Measurements from ENCODE around the gene PLGLB1. TPM values are rescaled to one million over a fixed set of nuclear protein-coding genes. Genes with fewer than 3 reads are reported as not detected.
"Not testable (repeated sequence)": the region's sequence is repeated elsewhere in the genome, so short reads cannot be mapped to it uniquely, and the experiment has no call there.

The PLGLB1 gene
- total RNA-seq, 2 experiments from 2014 or later: 3.3 to 4.4 TPM

GRCh38 chr2:87019053-87019452, 2.6 kb downstream of the PLGLB1 start:
- CTCF ChIA-PET; H3K27me3 Mint-ChIP-seq; ATAC-seq; H3K9me3 Mint-ChIP-seq (ENCODE audit: low read depth); H3K27ac Mint-ChIP-seq; H3K4me1 Mint-ChIP-seq; DNase-seq; H3K36me3 Mint-ChIP-seq; H3K4me3 Mint-ChIP-seq: not testable (repeated sequence)

GRCh38 chr2:87014489-87015169, 7.0 kb downstream of the PLGLB1 start:
- H3K4me3 Mint-ChIP-seq; H3K36me3 Mint-ChIP-seq; H3K4me1 Mint-ChIP-seq; H3K27me3 Mint-ChIP-seq; H3K9me3 Mint-ChIP-seq (ENCODE audit: low read depth); ATAC-seq; H3K27ac Mint-ChIP-seq; CTCF ChIA-PET; DNase-seq: not testable (repeated sequence)

GRCh38 chr2:87004398-87004797, 17.2 kb downstream of the PLGLB1 start:
- DNase-seq; H3K4me3 Mint-ChIP-seq; H3K9me3 Mint-ChIP-seq (ENCODE audit: low read depth); ATAC-seq; H3K36me3 Mint-ChIP-seq; H3K27ac Mint-ChIP-seq; H3K27me3 Mint-ChIP-seq; H3K4me1 Mint-ChIP-seq; CTCF ChIA-PET: not testable (repeated sequence)

Other genes with a start within 250 kb of the PLGLB1 start
- gene CD8A, start 230.9 kb downstream of the PLGLB1 start, total RNA-seq: 100 to 1,000 TPM; 686 to 756 TPM
- gene CD8B, start 160.0 kb downstream of the PLGLB1 start, total RNA-seq: 100 to 1,000 TPM; 296 to 396 TPM
- gene RGPD1, start 79.7 kb downstream of the PLGLB1 start, total RNA-seq: 1 to 10 TPM; 4.7 to 7.9 TPM